Measurements from ENCODE around the gene GIPR.
"Not testable (repeated sequence)": the region's sequence is repeated elsewhere in the genome, so short reads cannot be mapped to it uniquely, and the experiment has no call there.

DNA sequence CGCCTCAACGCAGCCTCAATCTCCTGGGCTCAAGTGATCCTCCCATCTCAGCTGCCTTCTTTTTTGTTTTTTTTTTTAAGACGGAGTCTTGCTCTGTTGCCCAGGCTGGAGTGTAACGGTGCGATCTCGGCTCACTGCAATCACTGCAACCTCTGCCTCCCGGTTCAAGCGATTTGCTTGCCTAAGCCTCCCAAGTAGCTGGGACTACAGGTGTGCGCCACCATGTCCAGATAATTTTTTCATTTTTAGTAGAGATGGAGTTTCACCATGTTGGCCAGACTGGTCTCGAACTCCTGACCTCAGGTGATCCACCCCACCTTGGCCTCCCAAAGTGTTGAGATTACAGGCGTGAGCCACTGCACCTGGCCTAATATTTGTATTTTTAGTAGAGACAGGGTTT is 52.0 kb downstream of the GIPR start:
- TF ChIP-seq, protein P1, sequence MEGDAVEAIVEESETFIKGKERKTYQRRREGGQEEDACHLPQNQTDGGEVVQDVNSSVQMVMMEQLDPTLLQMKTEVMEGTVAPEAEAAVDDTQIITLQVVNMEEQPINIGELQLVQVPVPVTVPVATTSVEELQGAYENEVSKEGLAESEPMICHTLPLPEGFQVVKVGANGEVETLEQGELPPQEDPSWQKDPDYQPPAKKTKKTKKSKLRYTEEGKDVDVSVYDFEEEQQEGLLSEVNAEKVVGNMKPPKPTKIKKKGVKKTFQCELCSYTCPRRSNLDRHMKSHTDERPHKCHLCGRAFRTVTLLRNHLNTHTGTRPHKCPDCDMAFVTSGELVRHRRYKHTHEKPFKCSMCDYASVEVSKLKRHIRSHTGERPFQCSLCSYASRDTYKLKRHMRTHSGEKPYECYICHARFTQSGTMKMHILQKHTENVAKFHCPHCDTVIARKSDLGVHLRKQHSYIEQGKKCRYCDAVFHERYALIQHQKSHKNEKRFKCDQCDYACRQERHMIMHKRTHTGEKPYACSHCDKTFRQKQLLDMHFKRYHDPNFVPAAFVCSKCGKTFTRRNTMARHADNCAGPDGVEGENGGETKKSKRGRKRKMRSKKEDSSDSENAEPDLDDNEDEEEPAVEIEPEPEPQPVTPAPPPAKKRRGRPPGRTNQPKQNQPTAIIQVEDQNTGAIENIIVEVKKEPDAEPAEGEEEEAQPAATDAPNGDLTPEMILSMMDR (conservative IDR thresholded peaks at IDR 0.05; ENCODE audit: low read depth, low read length) = not testable (repeated sequence)
- TF ChIP-seq EZH2 (IDR thresholded peaks at IDR 0.05; ENCODE audit: borderline replicate concordance, low read depth, low read length, poor library complexity, severe bottlenecking) = not testable (repeated sequence)

All from A673 (cell line).